Measurements from ENCODE around the gene SLC25A30.

DNA sequence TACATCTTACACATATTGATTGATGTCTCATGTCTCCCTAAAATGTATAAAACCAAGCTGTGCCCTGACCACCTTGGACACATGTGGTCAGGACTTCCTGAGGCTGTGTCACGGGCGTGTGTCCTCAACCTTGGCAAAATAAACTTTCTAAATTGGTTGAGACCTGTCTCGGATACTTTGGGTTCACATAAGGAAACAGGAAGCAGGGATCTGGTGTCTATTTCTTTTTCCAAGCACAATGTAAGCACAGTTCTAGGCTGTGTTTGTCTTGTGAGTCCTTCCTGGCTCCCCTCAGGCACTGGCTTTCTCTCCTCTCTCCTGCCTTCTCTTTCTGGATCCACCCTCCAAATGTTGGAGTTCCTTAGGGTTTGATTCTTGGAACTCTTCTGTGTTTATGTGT is 49.6 kb downstream of the SLC25A30 start:
- TF ChIP-seq, protein P1, sequence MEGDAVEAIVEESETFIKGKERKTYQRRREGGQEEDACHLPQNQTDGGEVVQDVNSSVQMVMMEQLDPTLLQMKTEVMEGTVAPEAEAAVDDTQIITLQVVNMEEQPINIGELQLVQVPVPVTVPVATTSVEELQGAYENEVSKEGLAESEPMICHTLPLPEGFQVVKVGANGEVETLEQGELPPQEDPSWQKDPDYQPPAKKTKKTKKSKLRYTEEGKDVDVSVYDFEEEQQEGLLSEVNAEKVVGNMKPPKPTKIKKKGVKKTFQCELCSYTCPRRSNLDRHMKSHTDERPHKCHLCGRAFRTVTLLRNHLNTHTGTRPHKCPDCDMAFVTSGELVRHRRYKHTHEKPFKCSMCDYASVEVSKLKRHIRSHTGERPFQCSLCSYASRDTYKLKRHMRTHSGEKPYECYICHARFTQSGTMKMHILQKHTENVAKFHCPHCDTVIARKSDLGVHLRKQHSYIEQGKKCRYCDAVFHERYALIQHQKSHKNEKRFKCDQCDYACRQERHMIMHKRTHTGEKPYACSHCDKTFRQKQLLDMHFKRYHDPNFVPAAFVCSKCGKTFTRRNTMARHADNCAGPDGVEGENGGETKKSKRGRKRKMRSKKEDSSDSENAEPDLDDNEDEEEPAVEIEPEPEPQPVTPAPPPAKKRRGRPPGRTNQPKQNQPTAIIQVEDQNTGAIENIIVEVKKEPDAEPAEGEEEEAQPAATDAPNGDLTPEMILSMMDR (conservative IDR thresholded peaks at IDR 0.05; ENCODE audit: low read depth, low read length): no peak
- TF ChIP-seq EZH2 (IDR thresholded peaks at IDR 0.05; ENCODE audit: borderline replicate concordance, low read depth, low read length, poor library complexity, severe bottlenecking): no peak
